ENCODE data around the gene AACS. TPM values are rescaled to one million over a fixed set of nuclear protein-coding genes. Genes with fewer than 3 reads are reported as not detected.
"Not testable (repeated sequence)": the region's sequence is repeated elsewhere in the genome, so short reads cannot be mapped to it uniquely, and the experiment has no call there.

The AACS gene
- total RNA-seq, 1 experiment from 2014 or later: 52.8 TPM

- CTCF ChIA-PET: no interaction called here
Observed at GRCh38 chr12:125083072-125083471, 17.8 kb downstream of the AACS start.

GRCh38 chr12:125088199-125088598 is 23.0 kb downstream of the AACS start:
- POLR2A ChIA-PET; BruUV-seq (replicated peaks); intact Hi-C loops (cut with micrococcal nuclease); H3K27ac Mint-ChIP-seq (ENCODE audit: low read depth, unreplicated experiment); CTCF ChIA-PET; H3K9me3 Mint-ChIP-seq (ENCODE audit: unreplicated experiment); H3K27me3 Mint-ChIP-seq (ENCODE audit: insufficient read depth, unreplicated experiment); H3K4me3 Mint-ChIP-seq (ENCODE audit: unreplicated experiment); DNase-seq (ENCODE audit: unreplicated experiment); H3K4me1 Mint-ChIP-seq (ENCODE audit: insufficient read depth, unreplicated experiment): not testable (repeated sequence)
- H3K36me3 Mint-ChIP-seq (ENCODE audit: insufficient read depth, unreplicated experiment): peaks cover 42% of the 10 kb centered on the region

More at GRCh38 chr12:125083072-125083471, 17.8 kb downstream of the AACS start:
- H3K36me3 Mint-ChIP-seq (ENCODE audit: insufficient read depth, unreplicated experiment): peaks cover 81% of the 10 kb centered on the region
- no peaks in the 10 kb centered on the region for H3K27me3 Mint-ChIP-seq (ENCODE audit: insufficient read depth, unreplicated experiment)
- no peak for TF ChIP-seq CTCF (IDR thresholded peaks at IDR 0.05; ENCODE audit: unreplicated experiment)
- intact Hi-C loops (cut with micrococcal nuclease): loop anchor here (5.0 kb wide), 1 partner anchor 91 kb away; the partner anchor contains the start of gene BRI3BP
- peaks cover 12% of the 10 kb centered on the region for H3K4me1 Mint-ChIP-seq (ENCODE audit: insufficient read depth, unreplicated experiment)
- DNase-seq (ENCODE audit: unreplicated experiment): no peak
- H3K4me3 Mint-ChIP-seq (ENCODE audit: unreplicated experiment): no peak overlapping the region
- H3K27ac Mint-ChIP-seq (ENCODE audit: low read depth, unreplicated experiment): no peak overlapping the region
- POLR2A ChIA-PET: no interaction called here
- BruUV-seq (replicated peaks): no TSS peak
- no peaks in the 10 kb centered on the region for H3K9me3 Mint-ChIP-seq (ENCODE audit: unreplicated experiment)

GRCh38 chr12:125089083-125089482 is 23.8 kb downstream of the AACS start:
- no peak overlapping the region for H3K4me3 Mint-ChIP-seq (ENCODE audit: unreplicated experiment)
- TF ChIP-seq CTCF (IDR thresholded peaks at IDR 0.05; ENCODE audit: unreplicated experiment): no peak
- ChIA-PET POLR2A (interaction anchor here (0.6 kb wide), 1 partner anchor 125 kb away, joined by 3 read pairs; no protein-coding TSS in a partner anchor), CTCF (no interaction called here)
- H3K27me3 Mint-ChIP-seq (ENCODE audit: insufficient read depth, unreplicated experiment): no peaks in the 10 kb centered on the region
- no TSS peak for BruUV-seq (replicated peaks)
- intact Hi-C loops (cut with micrococcal nuclease): no loop called here
- no peak for DNase-seq (ENCODE audit: unreplicated experiment)
- H3K9me3 Mint-ChIP-seq (ENCODE audit: unreplicated experiment): no peaks in the 10 kb centered on the region
- H3K4me1 Mint-ChIP-seq (ENCODE audit: insufficient read depth, unreplicated experiment): peaks cover 6% of the 10 kb centered on the region
- H3K27ac Mint-ChIP-seq (ENCODE audit: low read depth, unreplicated experiment): no peak overlapping the region
- peaks cover 38% of the 10 kb centered on the region for H3K36me3 Mint-ChIP-seq (ENCODE audit: insufficient read depth, unreplicated experiment)

- H3K4me3 Mint-ChIP-seq (ENCODE audit: unreplicated experiment): no peak overlapping the region
- TF ChIP-seq CTCF (IDR thresholded peaks at IDR 0.05; ENCODE audit: unreplicated experiment): no peak
- intact Hi-C loops (cut with micrococcal nuclease): no loop called here
- BruUV-seq (replicated peaks): no TSS peak
- peaks cover 36% of the 10 kb centered on the region for H3K36me3 Mint-ChIP-seq (ENCODE audit: insufficient read depth, unreplicated experiment)
- no peaks in the 10 kb centered on the region for H3K27me3 Mint-ChIP-seq (ENCODE audit: insufficient read depth, unreplicated experiment)
- H3K4me1 Mint-ChIP-seq (ENCODE audit: insufficient read depth, unreplicated experiment): peaks cover 6% of the 10 kb centered on the region
- DNase-seq (ENCODE audit: unreplicated experiment): no peak
- ChIA-PET CTCF (no interaction called here), POLR2A (no interaction called here)
- no peaks in the 10 kb centered on the region for H3K9me3 Mint-ChIP-seq (ENCODE audit: unreplicated experiment)
- no peak overlapping the region for H3K27ac Mint-ChIP-seq (ENCODE audit: low read depth, unreplicated experiment)
Observed at GRCh38 chr12:125089626-125090025, 24.4 kb downstream of the AACS start.

- H3K4me3 Mint-ChIP-seq (ENCODE audit: unreplicated experiment): no peak overlapping the region
- ChIA-PET CTCF (no interaction called here), POLR2A (no interaction called here)
- H3K9me3 Mint-ChIP-seq (ENCODE audit: unreplicated experiment): no peaks in the 10 kb centered on the region
- H3K36me3 Mint-ChIP-seq (ENCODE audit: insufficient read depth, unreplicated experiment): peaks cover 30% of the 10 kb centered on the region
- no peaks in the 10 kb centered on the region for H3K27me3 Mint-ChIP-seq (ENCODE audit: insufficient read depth, unreplicated experiment)
- no peak overlapping the region for H3K27ac Mint-ChIP-seq (ENCODE audit: low read depth, unreplicated experiment)
- no TSS peak for BruUV-seq (replicated peaks)
- intact Hi-C loops (cut with micrococcal nuclease): no loop called here
- peaks cover 6% of the 10 kb centered on the region for H3K4me1 Mint-ChIP-seq (ENCODE audit: insufficient read depth, unreplicated experiment)
- no peak for TF ChIP-seq CTCF (IDR thresholded peaks at IDR 0.05; ENCODE audit: unreplicated experiment)
- no peak for DNase-seq (ENCODE audit: unreplicated experiment)
Observed at GRCh38 chr12:125090437-125090836, 25.2 kb downstream of the AACS start.
